Peyer's patch (tissue), 4 donors: ENCODE measurements around the gene SPON1. TPM values are rescaled to one million over a fixed set of nuclear protein-coding genes. Genes with fewer than 3 reads are reported as not detected.

Experiments
- DNase-seq, 3 donors: peaks; one replicate each; pipeline ENCODE4 v3.0.0-alpha.2; 2017 to 2019
- H3K27ac ChIP-seq, 4 donors: fragments of 200-600 bp; sonication (generic); one replicate each; pipeline ENCODE4 v1.5.1; 2016 to 2019
- H3K27me3 ChIP-seq, 2 donors: fragments of 200-600 bp; sonication (generic); one replicate each; pipeline ENCODE4 v1.5.1; 2019
- H3K36me3 ChIP-seq, 3 donors: fragments of 200-600 bp; sonication (generic); one replicate each; pipeline ENCODE4 v1.5.1; 2016 to 2019
- H3K4me1 ChIP-seq, 4 donors: fragments of 200-600 bp; sonication (generic); one replicate each; pipeline ENCODE4 v1.5.1; 2016 to 2019
- H3K4me3 ChIP-seq, 4 donors: fragments of 200-600 bp; sonication (generic); 1 replicate in 3 of 4; 2 replicates in 1 of 4; pipeline ENCODE4 v1.5.1; 2016 to 2019; ENCODE audit warnings: mild to moderate bottlenecking in 1 of 4
- H3K9me3 ChIP-seq, 4 donors: fragments of 200-600 bp; sonication (generic); one replicate each; pipeline ENCODE4 v1.5.1; 2016 to 2019; ENCODE audit warnings: mild to moderate bottlenecking in 1 of 4
- CTCF ChIP-seq, 6 experiments: fragments of 450-650 bp in 4 of 6; fragments of 200-600 bp in 2 of 6; sonication (generic) in 1 of 6; IDR thresholded peaks; one replicate each; pipeline ENCODE4 v1.5.1; 2017 to 2019; ENCODE audit warnings: antibody characterized with exemption in 6 of 6, mild to moderate bottlenecking in 3 of 6, moderate library complexity in 1 of 6
- POLR2A ChIP-seq, 2 donors: fragments of 450-650 bp; IDR thresholded peaks; one replicate each; pipeline ENCODE4 v1.5.1; 2017; ENCODE audit warnings: antibody characterized with exemption in 2 of 2, mild to moderate bottlenecking in 2 of 2, moderate library complexity in 2 of 2
- total RNA-seq, 4 donors: library from RNA; depleted of rRNA; stranded (reverse); fragments of >200 nt; gene quantifications; one replicate each; pipeline ENCODE4 v1.1.0, GENCODE V29; 2016

SPON1 gene
- 10 to 100 TPM; 26.4 to 53.8 (median 48.3) TPM for total RNA-seq

- peak within 1 kb of the TSS; percentile 34 to 88 (median 80) for H3K27ac ChIP-seq
- H3K4me3 ChIP-seq = peak within 1 kb of the TSS; percentile 36 to 68 (median 53)
- H3K9me3 ChIP-seq = no peaks in the 10 kb centered on the region
- no peaks in the 10 kb centered on the region for H3K36me3 ChIP-seq
- peak in 2 of 3 donors; percentile 56 to 69 for DNase-seq
- H3K27me3 ChIP-seq = no peaks in the 10 kb centered on the region
- peaks cover 0 to 27% (median 3%) of the 10 kb centered on the region in 4 donors for H3K4me1 ChIP-seq
- TF ChIP-seq CTCF (IDR thresholded peaks at IDR 0.05) (no peak), POLR2A (IDR thresholded peaks at IDR 0.05) (peak in 1 of 2 donors; percentile 35)
These were observed at the start of gene SPON1 for GRCh38 chr11:13962562-13963168. SPON1 (plus strand) TSS chr11:13962723; CDS start chr11:13962905, 182 bp downstream.

- H3K9me3 ChIP-seq = no peaks in the 10 kb centered on the region
- no peak overlapping the region for H3K4me3 ChIP-seq
- H3K27me3 ChIP-seq = no peaks in the 10 kb centered on the region
- H3K27ac ChIP-seq = no peak overlapping the region
- no peaks in the 10 kb centered on the region for H3K36me3 ChIP-seq
- DNase-seq = no peak
- TF ChIP-seq POLR2A (IDR thresholded peaks at IDR 0.05) (no peak), CTCF (IDR thresholded peaks at IDR 0.05) (no peak)
- H3K4me1 ChIP-seq = peaks cover 0 to under 1% (median 0%) of the 10 kb centered on the region in 4 donors
These were observed 45.3 kb upstream of the SPON1 start for GRCh38 chr11:13917264-13917663.

GRCh38 chr11:13917904-13918303, 44.6 kb upstream of the SPON1 start:
- DNase-seq = no peak
- Histone ChIP-seq H3K27ac (no peak overlapping the region), H3K4me3 (no peak overlapping the region), H3K4me1 (peaks cover 0 to 6% (median 0%) of the 10 kb centered on the region in 4 donors), H3K36me3 (no peaks in the 10 kb centered on the region), H3K27me3 (no peaks in the 10 kb centered on the region), H3K9me3 (no peaks in the 10 kb centered on the region)
- TF ChIP-seq CTCF (IDR thresholded peaks at IDR 0.05) (no peak), POLR2A (IDR thresholded peaks at IDR 0.05) (no peak)

- TF ChIP-seq CTCF (IDR thresholded peaks at IDR 0.05) (no peak), POLR2A (IDR thresholded peaks at IDR 0.05) (no peak)
- Histone ChIP-seq H3K9me3 (no peaks in the 10 kb centered on the region), H3K27me3 (no peaks in the 10 kb centered on the region), H3K4me1 (peaks cover 0 to 15% (median 8%) of the 10 kb centered on the region in 4 donors), H3K27ac (no peak overlapping the region), H3K36me3 (no peaks in the 10 kb centered on the region), H3K4me3 (no peak overlapping the region)
- DNase-seq = no peak
These were observed 41.8 kb upstream of the SPON1 start for GRCh38 chr11:13920756-13921155.

- Histone ChIP-seq H3K27ac (no peak overlapping the region), H3K4me1 (peaks cover 0 to 15% (median 8%) of the 10 kb centered on the region in 4 donors), H3K4me3 (no peak overlapping the region), H3K36me3 (no peaks in the 10 kb centered on the region), H3K27me3 (no peaks in the 10 kb centered on the region), H3K9me3 (no peaks in the 10 kb centered on the region)
- TF ChIP-seq POLR2A (IDR thresholded peaks at IDR 0.05) = no peak
- TF ChIP-seq CTCF (IDR thresholded peaks at IDR 0.05) = no peak
- DNase-seq = no peak
These were observed 41.0 kb upstream of the SPON1 start for GRCh38 chr11:13921545-13921944.
